K562 (cell line): ENCODE measurements around the gene OVOL3. TPM values are rescaled to one million over a fixed set of nuclear protein-coding genes. Genes with fewer than 3 reads are reported as not detected.

ENCODE experiments used
- ETS1 ChIP-seq: conservative IDR thresholded peaks from 2 replicates; pipeline ENCODE4 v1.6.1; 2011; ENCODE audit warnings: low read depth, mild to moderate bottlenecking, low read length; ENCODE audit not compliant: control insufficient read depth
- HBP1 ChIP-seq: fragments of 450-650 bp; formaldehyde crosslinking; IDR thresholded peaks from 2 replicates; pipeline ENCODE4 v1.4.0; 2022; ENCODE audit warnings: missing genetic modification characterization
- L3MBTL2 ChIP-seq: fragments of 450-650 bp; IDR thresholded peaks from 2 replicates; pipeline ENCODE4 v1.6.1; 2016; ENCODE audit warnings: mild to moderate bottlenecking, moderate library complexity
- MGA ChIP-seq: fragments of 450-650 bp; IDR thresholded peaks from 2 replicates; pipeline ENCODE4 v1.6.1; 2016; ENCODE audit warnings: mild to moderate bottlenecking, moderate library complexity
- MTA2 ChIP-seq: fragments of 450-650 bp; IDR thresholded peaks from 2 replicates; pipeline ENCODE4 v1.6.1; 2016; ENCODE audit warnings: low read depth
- MYC ChIP-seq, 2 experiments: fragments of 250-450 bp in 1 of 2; sonication (Bioruptor Pico) in 1 of 2; IDR thresholded peaks; 2 replicates each; pipeline versions ENCODE4 v1.5.1 to v1.6.1; 2012 to 2021; ENCODE audit warnings: low read depth in 2 of 2, borderline replicate concordance in 1 of 2, improper control_type of control experiment in 1 of 2, low read length in 1 of 2, mild to moderate bottlenecking in 1 of 2, moderate library complexity in 1 of 2
- PKNOX1 ChIP-seq: fragments of 450-650 bp; IDR thresholded peaks from 2 replicates; pipeline ENCODE4 v1.6.1; 2016
- POU5F1 ChIP-seq: fragments of 150-350 bp; IDR thresholded peaks from 2 replicates; pipeline ENCODE4 v1.6.1; 2014; ENCODE audit warnings: borderline replicate concordance, low read length, low read depth, mild to moderate bottlenecking; ENCODE audit not compliant: partially characterized antibody
- SMAD4 ChIP-seq: fragments of 250-450 bp; sonication (Bioruptor Pico); conservative IDR thresholded peaks from 2 replicates; pipeline ENCODE4 v1.8.0; 2021; ENCODE audit warnings: inconsistent platforms, mild to moderate bottlenecking, moderate library complexity
- polyA plus RNA-seq, 8 experiments: library from polyadenylated mRNA; depleted of rRNA in 4 of 8; stranded (reverse) in 5 of 8; unstranded in 3 of 8; fragments of >200 nt; fragmentation: Nextera tagmentation in 2 of 8; fragmentation: Illumina TruSeq in 1 of 8; extraction: Ambion mirVana in 2 of 8; extraction: Trizol in 1 of 8; gene quantifications; 2 replicates each; pipeline versions ENCODE4 v1.2.1 to v1.2.3, GENCODE V29; 2011 to 2014; ENCODE audit warnings: inconsistent platforms in 1 of 8, missing spikeins in 1 of 8
- total RNA-seq, 7 experiments: library from RNA; depleted of rRNA in 6 of 7; stranded (reverse); fragments of >200 nt in 6 of 7; fragmentation: Illumina TruSeq in 2 of 7; extraction: Trizol in 2 of 7; gene quantifications; 2 replicates each; pipeline versions ENCODE4 v1.2.1 to v1.2.3, GENCODE V29; 2011 to 2021; ENCODE audit warnings: low replicate concordance in 1 of 7

OVOL3 gene
- total and polyA plus RNA-seq, 9 of the 15 experiments (the other 6 are each of a cell fraction or from before 2014, with no cell fraction given), result not detected

GRCh38 chr19:36103842-36104552 is 6.9 kb upstream of the OVOL3 start (continued):
- TF ChIP-seq MGA, result peak; percentile 61
- 0 out of 2 replicates have a peak, but pooled peaks have one; percentile 41 for TF ChIP-seq SMAD4
- TF ChIP-seq HBP1 (CRISPR knock-in tag), result 0 out of 2 replicates have a peak, but pooled peaks have one; percentile 19
- no peak for TF ChIP-seq POU5F1
- no peak for TF ChIP-seq ETS1
- peak; percentile 60; the same call in 1 of the 2 replicates for TF ChIP-seq MTA2
- TF ChIP-seq L3MBTL2, result peak; percentile 77
- TF ChIP-seq PKNOX1, result peak; percentile 54
- TF ChIP-seq MYC (IDR thresholded peaks at IDR 0.05; ENCODE audit: low read depth, low read length), result peak; percentile 43
- TF ChIP-seq MYC (CRISPR knock-in tag; IDR thresholded peaks at IDR 0.05; ENCODE audit: borderline replicate concordance, low read depth), result no peak
